GM19238 (cell line): Measurements from ENCODE around the gene IFNG-AS1.

ENCODE experiments used
- DNase-seq: peaks from one replicate; pipeline ENCODE4 v3.0.0; 2011; ENCODE audit warnings: low spot score; ENCODE audit not compliant: insufficient read length

The IFNG-AS1 gene

DNA sequence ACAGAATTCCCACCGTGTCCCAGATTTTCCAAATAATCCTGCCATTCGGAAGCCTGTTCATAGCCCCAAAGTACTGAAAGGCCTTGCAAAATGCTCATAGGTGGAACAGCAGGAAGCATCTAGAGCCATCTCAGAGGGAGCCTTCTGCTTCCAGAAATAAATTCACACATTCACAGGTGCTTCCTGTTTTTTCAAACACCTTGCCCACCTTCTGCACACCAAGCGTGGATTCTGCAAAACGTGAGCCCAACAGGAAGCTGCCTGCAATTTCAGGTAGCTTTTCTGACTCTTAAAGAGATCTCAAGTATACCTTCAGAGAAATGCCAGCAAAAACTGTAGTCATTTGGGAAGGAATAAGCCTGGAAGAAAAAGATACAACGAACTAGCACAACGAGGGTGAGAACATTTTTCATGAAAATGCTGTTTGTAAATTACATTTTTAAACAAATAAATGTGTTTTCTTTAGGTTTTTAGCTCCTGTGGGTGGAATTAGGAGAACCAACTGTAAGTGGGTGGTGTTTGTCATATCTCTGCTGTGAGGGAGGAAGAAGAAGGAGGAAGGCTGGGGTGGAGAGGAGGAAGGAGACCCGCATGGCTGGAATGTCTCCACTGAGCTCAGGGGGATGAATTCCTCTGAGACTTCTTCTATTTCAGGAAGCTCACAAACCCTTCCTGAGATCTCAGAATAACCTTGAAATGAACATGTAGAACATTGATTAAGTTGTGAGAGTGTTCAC lies at the start of gene IFNG-AS1:
Gene IFNG-AS1 (plus strand): TSS at position 264 of the 737 bp plus-strand sequence.
- DNase-seq, result no peak

DNA sequence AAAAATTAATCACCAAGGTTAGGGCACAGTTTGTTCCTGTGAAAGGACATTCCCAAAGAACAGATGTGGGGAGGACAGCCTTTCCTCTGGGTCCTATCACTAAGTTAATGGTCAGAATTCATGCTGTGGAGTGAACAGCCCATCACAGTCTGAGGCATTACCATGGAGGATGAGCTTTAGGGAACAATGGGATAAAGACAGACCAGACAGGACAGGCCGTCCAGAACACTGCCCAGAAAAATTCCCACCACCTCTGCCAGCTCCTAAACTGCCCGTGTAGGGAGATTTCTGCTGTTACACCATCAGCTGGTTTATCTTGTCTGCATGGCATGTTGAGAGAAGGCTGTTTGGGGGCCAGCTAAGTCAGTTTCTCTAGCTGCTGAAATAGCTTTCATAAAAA lies 49.6 kb upstream of the IFNG-AS1 start:
- no peak for DNase-seq

DNA sequence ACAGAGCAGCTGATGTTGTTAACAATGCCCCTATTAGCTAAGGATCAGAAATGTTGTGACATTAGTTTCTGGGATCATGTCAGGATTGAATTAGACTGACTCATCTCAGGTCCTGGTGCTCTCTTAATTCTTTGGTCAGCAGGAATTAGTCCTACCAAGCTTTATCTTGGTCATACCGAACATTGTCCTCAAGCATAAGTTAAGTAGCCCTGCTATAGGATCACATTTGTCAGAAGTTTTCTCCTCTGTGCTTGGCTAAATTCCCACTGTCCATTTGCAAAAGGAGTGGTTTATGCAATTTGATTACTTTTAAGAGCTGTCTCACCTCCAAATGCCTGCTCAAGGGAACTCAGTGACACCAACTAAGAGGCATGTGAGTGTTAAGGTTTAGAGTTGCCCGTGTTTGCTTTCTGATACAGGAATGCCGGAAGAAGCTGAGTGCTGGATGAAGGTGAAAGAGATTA lies 48.4 kb upstream of the IFNG-AS1 start:
- DNase-seq, result no peak

DNA sequence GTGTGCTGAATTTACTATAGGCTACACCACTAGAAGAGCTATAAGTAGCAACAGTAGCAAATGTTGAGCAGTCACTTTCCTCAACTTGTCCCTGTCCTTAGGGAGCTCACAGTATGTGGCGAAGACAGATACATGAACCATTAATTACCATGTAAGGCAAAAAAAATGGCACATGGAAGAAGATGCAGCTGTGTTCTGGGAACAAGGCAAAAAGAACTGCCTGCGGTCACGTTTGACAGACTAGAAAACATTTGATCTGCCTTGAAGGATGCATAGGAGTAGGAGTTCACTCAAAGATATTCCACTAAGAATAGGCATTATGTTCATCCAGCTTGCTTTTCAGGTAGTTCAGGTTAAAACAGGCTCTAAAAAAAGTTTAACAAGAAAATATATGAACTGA lies 46.5 kb upstream of the IFNG-AS1 start:
- no peak for DNase-seq

DNA sequence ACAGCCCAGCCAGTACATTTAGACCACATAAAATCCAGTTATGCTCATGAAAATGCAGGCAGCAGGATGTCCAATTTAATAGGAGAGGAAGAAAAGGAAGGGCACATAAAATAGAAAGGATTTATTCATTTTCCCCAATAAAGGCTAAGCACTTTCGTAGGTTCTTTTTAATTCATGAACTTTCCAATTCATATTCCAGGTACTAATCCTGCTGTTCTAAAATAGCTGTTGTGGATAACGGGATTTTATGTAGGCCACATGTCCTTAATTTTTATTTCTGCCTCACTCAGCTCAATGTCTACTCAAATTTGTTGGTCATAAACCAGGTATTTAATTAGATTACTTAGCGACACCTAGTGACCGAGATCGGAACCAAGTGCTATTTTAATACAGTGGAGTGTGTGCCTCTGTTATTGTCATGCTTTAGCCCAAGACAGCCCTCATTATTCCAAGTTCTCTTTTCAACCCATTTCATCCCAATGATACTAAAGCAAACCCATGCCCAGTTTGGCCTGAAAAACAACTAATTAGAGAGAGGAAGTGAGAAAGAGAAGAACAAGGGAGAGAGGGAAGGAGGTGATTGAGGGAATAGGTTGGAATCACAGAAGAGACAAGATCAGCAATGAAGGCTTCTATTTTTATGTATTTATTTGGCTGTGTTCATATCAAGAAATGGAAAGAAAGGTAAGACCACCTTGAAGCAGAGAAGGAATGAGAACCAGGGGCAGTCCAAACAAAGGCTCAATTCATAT lies 45.9 kb upstream of the IFNG-AS1 start:
- DNase-seq, result no peak

DNA sequence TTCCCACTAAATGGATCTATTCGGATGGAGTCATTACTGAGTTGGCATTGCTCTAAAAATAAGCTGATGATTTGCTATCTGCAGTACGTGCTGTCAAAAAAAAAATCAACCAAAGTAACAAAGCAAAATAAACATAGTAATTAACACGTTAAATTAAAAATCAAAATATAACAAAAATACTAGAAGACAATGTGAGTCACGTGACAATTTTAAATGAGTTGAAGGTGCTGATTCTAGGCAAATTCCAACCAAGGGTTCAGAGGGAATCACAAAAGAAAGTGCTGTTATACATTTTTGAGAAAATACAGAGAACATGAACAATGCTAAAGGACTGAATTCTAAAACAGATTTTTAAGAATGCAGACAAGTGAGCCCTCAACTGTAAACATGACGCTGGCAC lies 45.2 kb upstream of the IFNG-AS1 start:
- no peak for DNase-seq

DNA sequence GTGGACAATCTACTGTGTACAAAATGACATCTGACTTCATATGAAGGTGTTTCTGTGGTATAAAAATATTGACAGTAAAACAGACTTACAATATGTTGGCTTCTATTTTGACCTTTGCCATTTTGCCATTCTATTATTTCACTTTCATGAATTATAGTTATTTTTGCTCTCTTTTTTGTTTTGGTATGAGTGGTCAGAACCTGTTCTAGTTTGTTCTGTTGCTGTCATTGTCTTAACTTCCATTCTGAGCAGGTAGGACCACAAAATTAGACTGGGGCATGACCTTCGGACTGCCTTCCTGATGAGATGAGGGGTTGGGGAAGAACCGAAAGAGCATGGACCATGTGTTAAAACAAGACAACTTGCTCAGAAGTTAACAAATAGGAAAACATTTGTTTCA lies 36.5 kb upstream of the IFNG-AS1 start:
- peak; percentile 9 for DNase-seq

DNA sequence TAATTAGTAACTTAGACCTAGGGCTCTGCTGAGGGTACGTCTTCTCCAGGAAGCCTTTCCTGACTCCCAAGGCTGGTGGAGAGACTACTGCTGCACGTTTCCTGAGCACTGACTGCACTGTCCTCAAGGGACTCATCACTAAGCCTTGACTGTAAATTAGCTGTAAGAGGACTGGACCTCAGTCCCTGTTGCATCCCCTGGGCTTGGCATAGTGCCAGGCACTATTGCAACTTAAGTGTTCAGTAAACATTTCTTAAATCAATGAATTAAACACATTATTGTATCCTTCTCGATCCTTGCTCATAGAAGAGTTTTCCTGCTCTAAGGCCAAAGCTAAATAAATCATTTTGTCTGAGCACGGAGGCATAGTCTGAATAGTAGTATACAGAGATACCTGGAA lies 31.9 kb upstream of the IFNG-AS1 start:
- no peak for DNase-seq

DNA sequence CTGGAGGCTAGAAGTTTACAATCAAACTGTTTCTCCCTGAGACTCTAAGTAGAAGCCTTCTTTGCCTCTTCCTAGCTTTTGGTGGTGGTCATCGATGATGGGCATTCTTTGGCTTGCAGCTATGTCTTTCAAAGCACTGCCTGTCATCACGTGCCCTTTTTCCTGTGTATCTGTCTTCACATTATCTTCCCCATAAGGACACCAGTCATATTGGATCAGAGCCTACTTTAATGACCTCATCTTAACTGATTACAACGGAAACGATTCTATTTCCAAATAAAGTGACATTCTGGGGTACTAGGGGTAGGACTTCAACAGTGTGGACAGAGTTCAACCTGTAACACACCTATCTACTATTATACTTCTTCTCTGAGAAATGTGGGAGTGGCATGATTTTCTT lies 31.1 kb upstream of the IFNG-AS1 start:
- no peak for DNase-seq

DNA sequence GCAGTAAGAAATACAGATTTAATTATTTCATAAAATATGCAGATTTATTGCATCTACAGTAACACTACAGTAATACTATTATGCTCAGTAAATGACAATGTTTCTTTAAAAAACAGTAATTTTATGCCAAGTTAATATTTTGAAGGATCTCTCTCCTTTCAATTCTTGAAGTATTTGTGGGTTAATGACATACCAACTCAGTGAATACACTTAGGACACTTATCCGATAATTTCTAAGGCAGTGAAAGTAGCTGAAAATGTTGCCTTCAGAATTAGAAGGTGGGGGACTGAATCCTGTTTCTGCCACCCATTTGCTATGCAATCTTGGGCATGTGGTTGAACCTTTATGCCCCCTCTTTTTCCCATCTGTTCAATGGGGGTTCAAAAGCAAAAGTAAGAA lies 24.8 kb upstream of the IFNG-AS1 start:
- DNase-seq, result no peak

DNA sequence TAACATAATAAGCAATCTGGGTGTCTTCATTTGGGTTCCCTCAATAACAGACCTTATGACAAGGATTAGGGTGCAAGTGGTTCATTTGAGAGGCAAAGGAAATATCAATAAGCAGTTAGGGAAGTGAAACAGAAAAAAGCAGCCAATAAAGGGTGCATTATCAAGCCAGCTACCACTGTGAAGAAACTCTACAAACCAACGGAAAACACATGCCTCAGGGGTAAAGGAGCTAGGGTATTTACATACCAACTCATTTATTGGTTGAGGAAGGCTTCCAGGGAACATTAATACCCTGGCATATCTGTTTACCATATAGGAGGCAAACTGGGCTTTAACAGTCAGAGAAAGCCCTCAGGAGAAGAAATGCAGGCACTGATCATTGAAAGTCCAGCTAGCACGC lies 22.7 kb upstream of the IFNG-AS1 start:
- no peak for DNase-seq

DNA sequence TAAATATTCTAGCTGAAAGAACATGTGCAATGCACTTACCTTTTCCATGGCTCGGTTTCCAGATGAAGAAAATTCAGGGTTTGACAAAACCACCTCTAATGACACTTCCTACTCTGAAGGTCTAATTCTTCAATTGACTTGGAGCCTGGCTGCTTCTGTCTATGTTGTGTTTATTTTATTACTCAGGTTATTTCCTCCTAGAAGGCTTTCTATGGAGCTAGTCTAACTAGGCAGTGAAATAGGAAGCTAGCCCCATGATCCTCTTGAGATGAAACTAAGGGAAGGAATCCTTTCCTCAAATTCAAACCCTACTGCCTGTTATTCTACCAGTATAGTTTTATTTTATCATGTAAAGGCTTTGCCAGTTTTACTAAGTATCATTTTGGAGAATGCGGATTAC lies 20.9 kb upstream of the IFNG-AS1 start:
- no peak for DNase-seq

DNA sequence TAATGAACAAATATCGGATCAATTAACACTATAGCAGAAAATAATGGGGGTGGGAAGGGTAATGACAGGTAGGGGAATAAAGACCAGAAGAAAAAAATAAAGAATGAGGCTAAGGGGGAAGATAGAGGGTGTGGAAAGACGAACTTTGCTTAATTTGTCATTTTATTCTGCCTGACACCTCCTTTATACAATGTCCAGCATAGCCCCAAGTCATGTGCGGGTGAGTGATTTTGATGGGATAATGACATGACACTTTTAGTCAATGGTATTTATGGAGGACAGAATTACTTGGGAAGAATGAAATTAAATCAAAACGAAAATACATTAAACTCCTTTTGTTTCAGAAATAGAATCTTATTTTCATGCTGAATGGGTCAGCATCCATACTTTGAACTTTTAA lies 20.5 kb upstream of the IFNG-AS1 start:
- DNase-seq, result no peak

DNA sequence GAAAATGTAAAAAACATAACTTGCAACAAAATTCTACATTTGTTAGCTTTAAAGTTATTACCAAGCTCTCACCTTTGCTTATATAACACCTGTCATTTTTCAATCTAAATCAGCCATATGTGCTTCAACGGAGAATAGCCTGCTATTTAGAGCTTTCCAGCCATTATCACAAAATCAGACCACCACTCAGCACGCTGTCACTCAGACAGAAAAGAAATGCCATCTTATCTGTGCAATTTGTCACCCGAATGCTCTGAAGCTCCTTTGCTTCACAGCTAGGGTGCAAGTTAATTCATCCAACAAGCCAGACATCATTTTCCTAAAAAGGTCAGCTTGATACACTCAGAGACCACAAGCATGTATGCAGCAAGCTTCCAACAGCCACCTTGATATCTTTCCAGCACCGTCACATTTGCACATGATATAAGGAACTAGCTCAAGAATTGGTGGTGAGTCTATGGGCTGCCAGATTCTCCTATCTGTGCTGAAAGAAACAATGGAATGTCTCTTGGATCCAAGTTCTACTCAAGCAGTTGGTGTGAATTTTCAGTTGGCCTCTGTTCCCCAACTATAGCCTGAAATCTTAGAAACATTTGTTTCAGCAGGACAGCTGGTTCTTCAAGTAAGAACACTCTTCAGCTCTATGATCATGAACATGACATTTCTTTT lies 20.0 kb upstream of the IFNG-AS1 start:
- no peak for DNase-seq

DNA sequence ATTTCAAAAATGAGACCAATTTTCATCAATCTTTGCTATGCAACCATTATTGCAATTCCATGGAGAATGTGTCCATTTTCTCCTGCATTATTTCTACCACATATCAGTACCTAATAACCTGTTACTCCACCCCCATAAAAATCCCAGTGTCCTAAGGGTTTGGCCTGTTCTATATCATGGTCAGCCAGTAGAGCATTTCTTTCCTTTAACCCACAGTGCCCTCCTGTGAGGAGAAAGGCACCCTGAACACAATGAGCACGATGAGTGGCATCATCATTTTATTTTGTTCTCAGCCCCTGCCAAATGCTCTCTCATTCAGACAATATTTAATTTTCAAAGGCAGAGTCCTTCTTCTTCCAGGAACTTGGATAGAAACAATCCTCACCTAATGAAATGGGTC lies 11.6 kb upstream of the IFNG-AS1 start:
- no peak for DNase-seq

DNA sequence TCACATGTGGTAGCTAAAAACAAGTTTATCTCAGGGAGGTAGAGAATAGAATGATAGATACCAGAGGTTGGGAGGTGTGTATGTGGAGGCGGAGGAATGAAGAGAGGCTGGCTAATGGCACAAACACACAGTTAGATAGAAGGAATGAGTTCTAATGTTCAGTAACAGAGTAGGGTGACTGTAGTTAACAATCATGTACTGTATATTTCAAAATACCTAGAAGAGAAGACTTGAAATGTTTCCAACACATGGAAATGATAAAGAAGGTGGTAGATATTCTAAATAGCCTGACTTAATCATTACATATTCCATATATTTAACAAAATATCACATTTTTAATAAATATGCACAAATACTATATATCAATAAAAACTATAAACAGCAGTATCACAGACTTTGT lies 8.9 kb upstream of the IFNG-AS1 start:
- no peak for DNase-seq

DNA sequence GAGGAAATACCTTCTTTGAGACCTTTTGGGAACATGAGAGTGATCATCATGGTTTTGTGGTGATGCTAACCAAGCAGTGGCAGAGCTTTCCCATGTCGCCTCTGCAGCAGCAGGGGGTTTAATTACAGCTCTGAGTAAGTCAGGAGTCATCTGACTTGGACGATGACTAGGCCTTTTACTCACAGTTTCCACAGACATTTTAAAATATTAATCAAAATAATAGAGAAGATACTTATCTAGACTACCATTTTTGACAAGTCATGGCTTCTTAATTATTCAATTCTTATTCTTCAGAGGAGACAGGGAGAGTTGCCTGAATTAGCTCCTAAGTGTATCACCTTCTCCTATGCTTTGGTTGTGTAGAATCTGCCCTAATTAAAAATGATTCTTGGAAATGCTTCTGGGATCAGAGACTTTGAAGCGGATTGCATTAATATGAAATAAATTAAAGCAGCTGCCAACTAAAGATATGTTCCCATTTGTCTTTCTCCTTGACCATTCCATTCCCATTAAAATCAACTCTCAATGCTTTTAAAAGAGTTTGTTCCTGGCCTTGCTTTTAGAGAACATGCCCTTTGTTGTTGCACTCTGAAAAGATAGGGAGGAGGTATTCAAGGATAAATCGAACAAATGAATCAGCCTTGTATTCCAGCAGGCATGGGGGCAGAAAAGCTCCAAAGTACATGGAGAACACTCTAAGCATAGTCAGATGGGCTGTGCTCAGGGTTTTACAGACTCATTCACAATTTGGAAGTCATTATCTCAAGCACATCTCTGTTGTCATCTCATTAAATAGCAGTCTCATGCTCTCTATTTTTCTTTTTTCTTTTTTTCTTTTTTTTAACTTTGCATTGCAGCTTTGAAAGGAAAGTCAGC lies 7.7 kb upstream of the IFNG-AS1 start:
- DNase-seq, result no peak

DNA sequence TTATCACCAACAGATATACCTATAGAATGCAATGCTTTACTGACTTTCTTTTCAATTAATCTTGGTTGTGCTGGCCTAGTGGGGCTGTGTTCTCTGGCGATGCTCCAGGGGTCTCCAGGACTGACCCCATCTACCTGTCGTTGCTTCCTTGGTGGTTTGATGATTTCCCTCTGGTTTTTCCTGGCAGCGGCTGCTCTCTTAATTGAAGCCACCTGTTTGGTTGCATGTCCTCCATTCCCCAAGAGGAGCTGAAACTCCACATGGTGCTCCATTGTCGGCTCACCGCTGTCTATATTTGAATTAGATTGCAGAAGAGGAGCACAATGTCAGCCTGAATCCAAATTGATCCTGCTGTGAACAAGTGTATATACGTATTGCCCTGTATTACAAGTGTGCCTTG lies 7.1 kb upstream of the IFNG-AS1 start:
- no peak for DNase-seq

DNA sequence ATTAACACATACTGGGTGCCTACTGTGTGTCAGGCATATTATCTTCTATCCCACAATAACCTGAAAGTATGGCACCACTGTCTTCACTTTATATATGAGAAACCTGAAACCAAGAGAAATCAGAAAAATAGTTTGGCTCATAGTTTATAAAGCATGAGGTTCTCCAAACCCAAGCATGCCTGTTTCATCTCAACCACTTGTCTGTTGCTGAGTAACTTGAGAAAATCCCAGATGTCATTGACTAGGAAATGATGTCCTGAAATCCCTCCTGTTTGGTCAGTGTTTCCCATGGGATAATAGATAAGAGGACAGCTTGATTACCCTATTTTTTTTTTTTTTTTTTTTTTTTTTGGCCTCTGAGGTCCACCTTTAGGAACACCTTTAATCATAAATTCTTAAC lies 2.6 kb upstream of the IFNG-AS1 start:
- DNase-seq, result no peak

DNA sequence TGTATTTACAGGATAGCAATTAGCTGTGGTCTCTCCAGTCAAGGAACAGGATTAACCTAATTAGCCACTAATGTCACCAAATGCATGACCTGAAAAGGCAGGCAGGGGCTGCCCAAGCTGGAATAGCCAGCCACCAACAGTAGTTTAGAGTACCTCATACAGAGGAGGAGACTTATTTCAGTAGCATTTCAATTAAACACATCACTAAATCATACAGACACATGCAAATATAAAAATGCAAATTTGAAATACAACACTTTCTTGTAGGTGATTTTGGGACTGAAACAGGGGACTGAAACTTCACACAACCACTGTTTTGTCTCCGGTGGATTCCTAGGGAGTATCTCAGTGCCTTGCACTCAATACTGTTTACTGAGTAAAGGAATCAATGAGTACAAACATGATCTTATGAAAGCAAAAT lies 636 bp upstream of the IFNG-AS1 start:
- peak; percentile 10 for DNase-seq

DNA sequence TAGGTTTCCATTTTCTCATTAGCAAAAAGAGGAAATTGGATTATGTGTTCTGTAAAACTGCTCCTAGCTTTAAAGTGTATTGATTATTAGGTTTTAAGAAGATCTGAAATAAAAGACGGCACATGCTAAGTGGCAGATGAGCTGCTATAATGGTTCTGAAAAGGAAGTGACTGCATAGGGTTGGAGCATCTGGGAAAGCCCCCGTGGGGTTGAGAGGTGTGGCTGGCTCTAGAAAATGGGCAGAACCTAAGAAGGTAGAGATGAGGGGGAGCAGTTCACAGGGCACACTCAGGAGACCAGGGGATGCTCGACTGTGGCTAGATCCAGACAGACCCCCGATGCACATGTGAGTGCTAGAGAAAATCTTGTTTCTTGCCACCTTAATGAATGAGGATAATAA lies 1.9 kb downstream of the IFNG-AS1 start:
- no peak for DNase-seq
